Measurements from ENCODE around the gene IL27RA.

GRCh38 chr19:14096272-14096992 is 64.9 kb downstream of the IL27RA start:
- TF ChIP-seq POLR2AphosphoS5 (IDR thresholded peaks at IDR 0.05) (no peak), CTCF (IDR thresholded peaks at IDR 0.05) (no peak), POLR2A (IDR thresholded peaks at IDR 0.05) (no peak)

All from stomach (tissue), 4 donors.